HG03571 (cell line): Measurements from ENCODE around the gene GAS7.

Experiments
- ATAC-seq: cut with Tn5 transposase; IDR thresholded peaks from one replicate; pipeline ENCODE4 v1.9.1; 2021; ENCODE audit not compliant: unreplicated experiment

The GAS7 gene

GRCh38 chr17:9900044-9900594, 298.3 kb downstream of the GAS7 start:
- ATAC-seq = no peak

- ATAC-seq = no peak
Observed at GRCh38 chr17:9899280-9900043, 298.9 kb downstream of the GAS7 start.

- ATAC-seq = no peak
Observed at GRCh38 chr17:9898812-9899211, 299.6 kb downstream of the GAS7 start.

DNA sequence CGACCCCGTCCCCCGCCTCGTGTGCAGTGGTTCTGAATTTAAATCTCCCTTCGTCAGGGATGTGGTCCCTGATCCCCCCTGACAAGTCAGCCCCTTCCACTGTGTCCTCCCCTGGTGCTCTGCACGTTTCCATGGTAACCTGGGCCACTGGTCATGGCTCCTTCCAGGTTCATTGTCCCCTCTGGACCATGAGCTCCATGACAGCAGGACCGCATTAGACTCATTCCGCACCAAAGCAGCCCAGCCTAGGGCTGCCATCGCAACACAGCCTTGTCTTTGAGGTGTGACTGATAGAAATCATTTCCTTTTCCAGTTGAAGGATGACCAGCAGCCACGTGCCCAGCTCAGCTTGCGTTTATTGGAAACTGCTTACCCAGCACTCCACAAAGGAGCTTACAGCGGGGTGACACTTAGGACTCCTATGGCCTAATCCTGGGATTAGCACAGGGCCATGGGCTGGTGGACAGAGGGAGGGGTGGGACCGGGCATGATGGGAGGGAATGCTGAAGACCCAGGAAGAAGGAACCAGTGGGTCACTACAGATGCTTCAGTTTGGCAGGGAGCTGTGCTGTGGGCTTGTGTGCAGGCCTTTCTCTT, 300.9 kb downstream of the GAS7 start:
- no peak for ATAC-seq

DNA sequence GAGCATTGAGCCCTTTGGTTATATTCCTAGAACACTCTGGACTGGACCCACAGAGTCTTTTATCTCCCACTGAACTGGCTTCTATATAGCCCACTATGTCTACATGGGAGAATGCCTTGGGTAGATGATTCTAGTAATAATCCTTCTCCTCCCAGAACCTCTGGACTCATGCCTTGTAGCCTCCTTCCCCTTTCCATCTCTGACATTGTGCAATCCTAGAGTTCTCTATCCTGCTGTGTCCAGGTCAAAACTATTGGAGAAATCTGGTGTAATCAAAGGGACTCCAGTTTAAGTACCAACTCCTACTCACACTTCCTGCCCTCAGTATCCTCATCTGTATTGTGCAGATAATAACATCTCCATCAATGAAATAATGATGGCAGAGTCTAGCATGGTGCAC, 302.5 kb downstream of the GAS7 start:
- no peak for ATAC-seq

- ATAC-seq = no peak
Observed at GRCh38 chr17:9894231-9894630, 304.2 kb downstream of the GAS7 start.

GRCh38 chr17:9893411-9894012, 304.9 kb downstream of the GAS7 start:
- no peak for ATAC-seq

DNA sequence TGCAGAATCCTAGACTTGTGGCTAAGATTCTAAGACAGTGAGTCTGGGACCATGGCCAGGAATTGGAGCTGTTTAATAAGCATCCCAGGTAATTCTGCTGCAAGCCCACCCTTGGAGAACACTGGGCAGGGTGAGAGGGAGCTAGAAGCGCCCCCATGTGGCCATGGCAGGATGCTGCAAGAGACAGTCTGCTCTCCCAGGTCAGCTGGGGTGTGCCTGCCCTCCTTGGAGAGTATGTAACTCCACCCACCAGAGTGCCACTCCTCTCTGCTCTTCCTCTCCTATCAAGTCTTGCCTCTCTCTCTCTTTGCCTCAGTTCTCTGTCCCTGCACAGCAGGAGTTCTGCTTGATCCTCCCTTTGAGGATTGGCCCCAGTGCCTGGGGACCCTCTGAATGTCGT, 308.3 kb downstream of the GAS7 start:
- ATAC-seq = no peak

GRCh38 chr17:9887508-9887907, 310.9 kb downstream of the GAS7 start:
- no peak for ATAC-seq

GRCh38 chr17:9886141-9886930, 312.1 kb downstream of the GAS7 start:
- ATAC-seq = no peak

DNA sequence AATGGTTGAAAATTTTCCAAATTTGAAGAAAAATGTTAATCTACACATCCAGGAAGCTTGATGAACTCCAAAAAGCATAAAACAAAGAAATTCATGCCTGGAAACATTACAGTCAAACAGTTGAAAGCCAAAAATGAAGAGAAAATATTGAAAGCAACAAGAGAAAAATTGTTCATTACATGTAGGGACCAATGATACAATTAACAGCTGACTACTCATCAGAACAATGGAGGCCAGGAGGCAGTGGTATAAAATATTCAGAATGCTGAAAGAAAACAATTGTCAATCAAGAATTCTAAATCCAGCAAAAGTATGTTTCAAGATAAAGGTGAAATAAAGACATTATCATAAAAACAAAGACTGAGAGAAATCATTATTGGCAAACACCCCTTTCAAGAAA, 315.0 kb downstream of the GAS7 start:
- no peak for ATAC-seq

DNA sequence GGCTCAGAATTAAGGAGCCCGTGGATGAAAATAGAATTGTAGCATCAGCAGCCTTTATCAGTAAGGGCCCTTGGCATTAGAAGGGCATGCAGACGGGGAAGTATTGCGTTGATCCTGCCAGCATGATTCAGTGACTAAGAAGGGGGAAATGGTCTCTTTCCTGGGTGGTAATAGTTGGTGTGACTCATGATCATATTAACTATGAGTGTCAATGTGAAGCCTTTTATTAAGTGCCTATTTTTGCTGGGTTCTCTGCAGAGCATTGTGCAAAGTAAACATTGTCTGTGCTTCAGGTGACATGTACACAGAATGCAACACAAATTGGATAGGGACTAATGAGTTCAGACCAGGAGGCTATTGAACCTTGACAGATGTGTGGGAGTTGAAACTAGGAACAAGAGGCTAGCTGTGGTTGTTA, 317.8 kb downstream of the GAS7 start:
- ATAC-seq = no peak

GRCh38 chr17:9878786-9879525, 319.4 kb downstream of the GAS7 start:
- no peak for ATAC-seq

DNA sequence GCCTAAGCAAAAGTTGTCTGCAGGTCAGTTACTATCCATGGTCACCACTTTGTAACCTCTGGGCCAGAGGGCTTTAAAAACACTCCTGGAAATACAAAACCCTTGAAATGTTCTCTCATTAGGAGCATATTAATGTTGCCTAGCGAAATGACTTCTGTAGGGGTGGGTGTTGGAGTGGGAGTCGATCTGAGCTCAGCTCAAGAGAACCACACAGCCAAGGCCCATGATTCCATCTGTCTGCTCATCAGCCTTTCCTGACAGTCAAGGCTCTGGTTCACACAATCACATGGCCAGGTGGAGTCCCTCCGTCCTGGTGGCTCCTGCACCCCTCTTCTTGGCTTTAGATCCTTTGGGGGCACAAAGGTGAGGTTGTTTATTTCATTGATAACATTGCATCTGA, 320.1 kb downstream of the GAS7 start:
- ATAC-seq = no peak

DNA sequence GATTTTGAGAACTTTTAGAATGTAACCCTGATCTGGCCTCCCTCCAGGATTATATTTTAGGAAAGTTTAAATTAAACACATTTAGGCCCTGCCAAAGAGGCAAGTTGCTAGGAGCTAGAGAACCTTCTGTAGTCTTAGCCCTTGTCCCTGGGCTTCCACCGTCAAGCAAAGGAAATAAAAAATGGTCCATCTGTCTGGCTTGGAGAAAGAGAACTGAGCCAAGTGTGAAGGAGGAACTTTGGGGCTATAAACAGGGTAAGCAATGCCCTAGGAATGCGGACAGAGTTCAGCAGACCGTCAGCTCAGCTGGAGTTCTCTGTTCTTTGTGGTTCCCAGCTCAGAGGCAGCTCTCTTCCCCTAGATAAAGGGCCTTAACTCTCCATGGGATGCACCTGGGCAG, 323.0 kb downstream of the GAS7 start:
- ATAC-seq = no peak

- no peak for ATAC-seq
Observed at GRCh38 chr17:9874722-9875121, 323.7 kb downstream of the GAS7 start.

DNA sequence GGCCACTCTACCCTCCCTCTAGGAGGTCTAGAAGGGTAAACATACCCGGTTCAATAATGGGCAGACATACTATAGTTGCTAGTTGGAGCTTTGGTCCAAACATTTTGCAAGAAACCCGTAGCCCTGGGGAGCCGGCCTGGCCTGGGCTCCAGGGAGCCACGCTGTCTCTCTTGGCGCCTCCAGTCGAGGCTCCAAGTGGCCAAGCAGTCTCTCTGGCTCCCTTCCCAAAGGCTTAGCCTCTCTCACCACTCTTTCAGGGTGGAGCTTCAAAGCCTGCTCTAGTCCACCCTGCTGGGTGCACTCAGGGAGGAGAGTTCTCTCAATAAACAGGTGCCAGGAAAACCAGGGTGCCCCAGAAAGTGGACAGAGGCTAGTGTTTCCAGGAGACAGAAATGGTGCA, 325.6 kb downstream of the GAS7 start:
- ATAC-seq = no peak

DNA sequence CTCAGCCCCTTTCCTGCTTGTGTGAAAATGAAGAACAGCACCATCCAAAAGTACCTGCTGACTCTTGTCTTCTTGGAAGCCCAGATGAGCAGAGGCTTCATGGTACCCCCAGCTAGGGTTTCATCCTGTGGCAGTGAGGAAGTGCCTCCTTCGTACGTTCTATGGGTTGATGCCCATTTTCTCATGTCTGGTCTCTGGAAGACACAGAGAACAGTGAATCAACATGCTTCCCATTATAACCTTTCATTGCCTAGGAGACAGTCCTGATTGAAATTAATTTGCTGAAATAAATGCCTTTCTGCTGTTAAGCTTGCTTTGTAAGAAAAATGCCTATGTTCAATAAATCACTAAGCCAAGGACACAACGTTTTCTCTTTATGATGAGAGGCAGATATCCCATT, 329.9 kb downstream of the GAS7 start:
- no peak for ATAC-seq

- ATAC-seq = no peak
Observed at GRCh38 chr17:9865586-9865985, 332.8 kb downstream of the GAS7 start.

- ATAC-seq = no peak
Observed at GRCh38 chr17:9862949-9863348, 335.5 kb downstream of the GAS7 start.

- no peak for ATAC-seq
Observed at GRCh38 chr17:9862220-9862619, 336.2 kb downstream of the GAS7 start.
